OCI-LY3 (cell line): ENCODE results near the gene NLRP3.

Experiments
- H2AFZ ChIP-seq: fragments of 200-600, 300-600 bp; shearing (Covaris generic); 2 replicates; pipeline ENCODE4 v1.6.0; 2014; ENCODE audit warnings: antibody characterized with exemption, low read depth, low read length
- H3K27ac ChIP-seq: fragments of 200-600, 300-600 bp; sonication (generic); 2 replicates; pipeline ENCODE4 v1.5.1; 2014; ENCODE audit warnings: mild to moderate bottlenecking, low read length, moderate library complexity, mixed read lengths
- H3K27me3 ChIP-seq: fragments of 200-600, 300-600 bp; sonication (generic); 2 replicates; pipeline ENCODE4 v1.6.1; 2014; ENCODE audit warnings: low read depth, low read length, mixed read lengths
- H3K36me3 ChIP-seq: fragments of 200-600, 300-600 bp; sonication (generic); replicated peaks from 2 replicates; pipeline ENCODE3; 2014; ENCODE audit warnings: low read depth, low read length, mixed read lengths
- H3K4me1 ChIP-seq: fragments of 300-600, 200-600 bp; sonication (generic); 2 replicates; pipeline ENCODE4 v1.6.1; 2014; ENCODE audit warnings: low read length, mixed read lengths
- H3K4me2 ChIP-seq: fragments of 200-600, 300-600 bp; sonication (generic); 2 replicates; pipeline ENCODE4 v1.6.1; 2014; ENCODE audit warnings: low read length, mixed read lengths
- H3K4me3 ChIP-seq: fragments of 300-600, 200-600 bp; sonication (generic); 2 replicates; pipeline ENCODE4 v1.5.1; 2014; ENCODE audit warnings: antibody characterized with exemption, mild to moderate bottlenecking, low read length, moderate library complexity
- H3K79me2 ChIP-seq: fragments of 300-600, 200-600 bp; shearing (Covaris generic); 2 replicates; pipeline ENCODE4 v1.6.1; 2014; ENCODE audit warnings: mild to moderate bottlenecking, low read length, mixed read lengths
- H3K9ac ChIP-seq: fragments of 300-600, 200-600 bp; shearing (Covaris generic); 2 replicates; pipeline ENCODE4 v1.6.0; 2014; ENCODE audit warnings: mild to moderate bottlenecking, low read length, moderate library complexity
- H3K9me3 ChIP-seq: fragments of 200-600, 300-600 bp; shearing (Covaris generic); 2 replicates; pipeline ENCODE4 v1.6.1; 2014; ENCODE audit warnings: low read length, mixed read lengths; ENCODE audit not compliant: insufficient read depth
- H4K20me1 ChIP-seq: fragments of 200-600, 300-600 bp; sonication (generic); 2 replicates; pipeline ENCODE4 v1.6.1; 2016; ENCODE audit warnings: low read length, mixed read lengths; ENCODE audit not compliant: insufficient read depth
- EZH2phosphoT487 ChIP-seq: fragments of 200-600 bp; shearing (Covaris generic); IDR thresholded peaks from 2 replicates; pipeline ENCODE4 v1.6.1; 2018; ENCODE audit warnings: antibody characterized with exemption, mixed run types, low read depth
- TF ChIP-seq, protein P1 (sequence below): fragments of 200-600, 300-600 bp; sonication (generic); IDR thresholded peaks from 2 replicates; pipeline ENCODE4 v1.5.1; 2014; ENCODE audit warnings: antibody characterized with exemption, low read length, low read depth

Gene NLRP3

DNA sequence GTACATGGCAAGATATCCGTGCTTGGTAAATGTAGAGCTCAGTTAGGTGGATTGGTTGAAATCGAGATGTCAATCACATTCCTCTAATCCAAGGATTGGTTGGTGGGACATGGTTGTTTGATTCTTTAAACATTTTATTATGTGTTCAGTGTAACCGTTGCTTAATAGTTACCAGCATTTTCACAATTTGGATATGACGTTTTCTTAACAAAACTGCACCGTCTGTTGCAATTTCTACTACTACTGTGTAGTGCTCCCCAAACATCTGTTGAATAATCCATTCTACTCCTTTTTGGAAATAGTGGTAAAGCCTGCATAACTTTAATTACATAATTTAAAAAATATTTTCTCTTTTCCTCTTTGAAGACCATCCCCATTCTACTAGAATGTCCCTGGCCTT is 25.6 kb downstream of the NLRP3 start:
- peaks cover 7% of the 10 kb centered on the region; the same call in 1 of the 2 replicates for H3K9me3 ChIP-seq
- no peaks in the 10 kb centered on the region for H4K20me1 ChIP-seq
- H3K79me2 ChIP-seq: no peaks in the 10 kb centered on the region
- no peak overlapping the region for H3K9ac ChIP-seq
- no peak for TF ChIP-seq EZH2phosphoT487
- TF ChIP-seq, protein P1, sequence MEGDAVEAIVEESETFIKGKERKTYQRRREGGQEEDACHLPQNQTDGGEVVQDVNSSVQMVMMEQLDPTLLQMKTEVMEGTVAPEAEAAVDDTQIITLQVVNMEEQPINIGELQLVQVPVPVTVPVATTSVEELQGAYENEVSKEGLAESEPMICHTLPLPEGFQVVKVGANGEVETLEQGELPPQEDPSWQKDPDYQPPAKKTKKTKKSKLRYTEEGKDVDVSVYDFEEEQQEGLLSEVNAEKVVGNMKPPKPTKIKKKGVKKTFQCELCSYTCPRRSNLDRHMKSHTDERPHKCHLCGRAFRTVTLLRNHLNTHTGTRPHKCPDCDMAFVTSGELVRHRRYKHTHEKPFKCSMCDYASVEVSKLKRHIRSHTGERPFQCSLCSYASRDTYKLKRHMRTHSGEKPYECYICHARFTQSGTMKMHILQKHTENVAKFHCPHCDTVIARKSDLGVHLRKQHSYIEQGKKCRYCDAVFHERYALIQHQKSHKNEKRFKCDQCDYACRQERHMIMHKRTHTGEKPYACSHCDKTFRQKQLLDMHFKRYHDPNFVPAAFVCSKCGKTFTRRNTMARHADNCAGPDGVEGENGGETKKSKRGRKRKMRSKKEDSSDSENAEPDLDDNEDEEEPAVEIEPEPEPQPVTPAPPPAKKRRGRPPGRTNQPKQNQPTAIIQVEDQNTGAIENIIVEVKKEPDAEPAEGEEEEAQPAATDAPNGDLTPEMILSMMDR: no peak
- H3K4me2 ChIP-seq: no peak overlapping the region
- peaks cover 74% of the 10 kb centered on the region for H3K4me1 ChIP-seq
- no peak overlapping the region for H3K4me3 ChIP-seq
- H3K27me3 ChIP-seq: no peaks in the 10 kb centered on the region; the same call in 1 of the 2 replicates
- peaks cover 16% of the 10 kb centered on the region for H3K36me3 ChIP-seq
- no peak overlapping the region for H2AFZ ChIP-seq
- peak overlapping the region; percentile 92; the same call in 1 of the 2 replicates for H3K27ac ChIP-seq

DNA sequence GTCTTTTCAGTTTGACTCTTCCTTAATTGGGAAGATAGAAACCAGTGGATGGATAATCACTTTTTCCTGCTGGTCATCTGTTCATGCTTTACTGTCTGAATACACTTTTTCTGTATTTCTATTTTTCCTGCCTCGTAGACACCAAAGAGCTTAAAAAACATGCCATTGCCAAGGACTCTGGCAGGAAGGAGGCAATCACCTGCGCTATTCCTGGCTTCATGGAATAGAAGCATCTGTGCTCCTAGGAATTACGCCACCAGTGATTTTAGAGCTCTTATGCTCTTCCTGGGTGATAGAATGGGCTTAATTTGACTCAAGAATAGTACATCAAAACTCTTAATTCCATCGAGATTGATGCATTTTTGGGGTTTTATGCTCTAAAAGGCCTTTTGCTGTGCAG is 26.2 kb downstream of the NLRP3 start:
- H3K9me3 ChIP-seq: peaks cover 9% of the 10 kb centered on the region
- H3K36me3 ChIP-seq: peaks cover 21% of the 10 kb centered on the region
- peaks cover 69% of the 10 kb centered on the region for H3K4me1 ChIP-seq
- no peaks in the 10 kb centered on the region for H3K79me2 ChIP-seq
- H3K27me3 ChIP-seq: no peaks in the 10 kb centered on the region; the same call in 1 of the 2 replicates
- no peak overlapping the region for H3K9ac ChIP-seq
- H3K27ac ChIP-seq: no peak overlapping the region
- H2AFZ ChIP-seq: no peak overlapping the region
- TF ChIP-seq, protein P1: no peak
- no peak for TF ChIP-seq EZH2phosphoT487
- no peak overlapping the region for H3K4me3 ChIP-seq
- H4K20me1 ChIP-seq: no peaks in the 10 kb centered on the region
- no peak overlapping the region for H3K4me2 ChIP-seq

DNA sequence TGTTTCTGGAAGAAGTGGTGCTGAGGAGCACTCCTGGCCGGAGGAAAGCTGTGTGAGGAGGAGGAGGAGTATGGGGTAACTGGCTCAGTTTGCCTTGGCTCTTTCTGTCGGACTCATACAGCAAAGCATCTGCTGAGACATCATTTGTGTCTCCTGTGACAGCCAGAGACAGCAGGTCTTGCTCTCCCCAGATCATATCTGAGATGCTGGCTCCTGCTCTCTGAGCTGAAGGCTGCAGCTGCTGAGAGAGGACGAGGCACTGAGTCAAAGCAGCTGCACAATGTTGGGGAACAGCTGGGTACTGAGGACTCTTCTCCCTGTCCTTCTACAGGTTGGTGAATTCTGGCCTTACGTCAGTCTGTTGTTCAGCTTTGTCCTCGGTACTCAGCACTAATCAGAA is 27.7 kb downstream of the NLRP3 start:
- Histone ChIP-seq H2AFZ (no peak overlapping the region), H3K27me3 (no peaks in the 10 kb centered on the region; the same call in 1 of the 2 replicates), H3K9ac (0 out of 2 replicates have a peak overlapping the region, but pooled peaks have one; percentile 3), H3K4me1 (peaks cover 54% of the 10 kb centered on the region), H3K4me2 (peak overlapping the region; percentile 30), H3K79me2 (no peaks in the 10 kb centered on the region), H3K4me3 (no peak overlapping the region), H3K9me3 (peaks cover 10% of the 10 kb centered on the region), H3K27ac (no peak overlapping the region), H3K36me3 (peaks cover 24% of the 10 kb centered on the region), H4K20me1 (no peaks in the 10 kb centered on the region)
- TF ChIP-seq, protein P1: no peak
- TF ChIP-seq EZH2phosphoT487: no peak

DNA sequence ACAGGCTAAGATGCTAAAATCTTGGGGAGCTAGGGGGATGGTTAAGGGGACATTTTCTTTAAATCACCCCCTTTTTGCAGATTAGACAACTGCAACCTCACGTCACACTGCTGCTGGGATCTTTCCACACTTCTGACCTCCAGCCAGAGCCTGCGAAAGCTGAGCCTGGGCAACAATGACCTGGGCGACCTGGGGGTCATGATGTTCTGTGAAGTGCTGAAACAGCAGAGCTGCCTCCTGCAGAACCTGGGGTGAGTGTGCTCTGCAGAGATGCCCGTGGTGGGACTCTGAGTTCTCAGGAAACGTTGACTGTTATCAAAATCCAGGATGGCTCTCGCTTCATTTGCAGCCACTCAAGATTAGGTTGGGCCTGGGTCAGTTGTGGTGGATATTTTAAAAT is 28.6 kb downstream of the NLRP3 start:
- Histone ChIP-seq H3K36me3 (peaks cover 16% of the 10 kb centered on the region), H2AFZ (no peak overlapping the region), H3K4me1 (peaks cover 45% of the 10 kb centered on the region), H3K27ac (no peak overlapping the region), H3K4me2 (no peak overlapping the region), H3K27me3 (peaks cover 3% of the 10 kb centered on the region; the same call in 1 of the 2 replicates), H4K20me1 (no peaks in the 10 kb centered on the region), H3K9me3 (peaks cover 6% of the 10 kb centered on the region; the same call in 1 of the 2 replicates), H3K4me3 (no peak overlapping the region), H3K9ac (no peak overlapping the region), H3K79me2 (no peaks in the 10 kb centered on the region)
- TF ChIP-seq, protein P1: no peak
- TF ChIP-seq EZH2phosphoT487: no peak
